CD4-positive, CD25-positive, alpha-beta regulatory T cell (primary cell): ENCODE results near the gene NRARP. TPM values are rescaled to one million over a fixed set of nuclear protein-coding genes. Genes with fewer than 3 reads are reported as not detected.
A peak's percentile ranks its signal among the peaks of the same experiment; 100 is the strongest.

ENCODE experiments used
- ATAC-seq, 2 donors: fragments of 150-1000 bp; cut with Tn5 transposase; one replicate each; pipeline ENCODE4 v1.10.0; 2021; ENCODE audit warnings: low read depth in 2 of 2, moderate number of reproducible peaks in 2 of 2, moderate library complexity in 1 of 2
- DNase-seq, 3 donors: peaks; one replicate each; pipeline versions ENCODE4 v3.0.0 to v3.0.0-alpha.2; 2012 to 2022; ENCODE audit warnings: mixed read lengths in 1 of 3
- H3K27ac ChIP-seq: one replicate; pipeline ENCODE4 v1.7.0; 2013; ENCODE audit warnings: mild to moderate bottlenecking, low read length; ENCODE audit not compliant: insufficient read depth, poor library complexity, severe bottlenecking
- H3K27me3 ChIP-seq: one replicate; pipeline ENCODE4 v1.7.0; 2013; ENCODE audit warnings: low read length; ENCODE audit not compliant: control insufficient read depth, insufficient read depth
- H3K36me3 ChIP-seq: one replicate; pipeline ENCODE4 v1.7.0; 2013; ENCODE audit warnings: mild to moderate bottlenecking, low read length, moderate library complexity; ENCODE audit not compliant: control insufficient read depth, insufficient read depth
- H3K4me1 ChIP-seq: 2 replicates; pipeline ENCODE4 v1.7.0; 2013; ENCODE audit warnings: mild to moderate bottlenecking, low read length; ENCODE audit not compliant: insufficient read depth, control insufficient read depth, poor library complexity, severe bottlenecking
- H3K4me3 ChIP-seq: one replicate; pipeline ENCODE4 v1.7.0; 2013; ENCODE audit warnings: low read depth, mild to moderate bottlenecking, low read length, moderate library complexity
- H3K9me3 ChIP-seq, 2 experiments: 1 replicate in 1 of 2; 2 replicates in 1 of 2; pipeline ENCODE4 v1.7.0; 2013; ENCODE audit warnings: low read length in 2 of 2, mild to moderate bottlenecking in 1 of 2, moderate library complexity in 1 of 2; ENCODE audit not compliant: control insufficient read depth in 2 of 2
- H3K27ac Mint-ChIP-seq, 3 donors: one replicate each; pipeline ENCODE4 v1.8.0; 2020 to 2022; ENCODE audit warnings: mild to moderate bottlenecking in 3 of 3, mixed read lengths in 3 of 3, moderate library complexity in 2 of 3
- H3K27me3 Mint-ChIP-seq: one replicate; pipeline ENCODE4 v1.8.0; 2022; ENCODE audit warnings: mild to moderate bottlenecking, mixed read lengths
- H3K36me3 Mint-ChIP-seq: one replicate; pipeline ENCODE4 v1.8.0; 2020; ENCODE audit warnings: mixed read lengths
- H3K4me1 Mint-ChIP-seq, 4 donors: one replicate each; pipeline ENCODE4 v1.8.0; 2020 to 2022; ENCODE audit warnings: mixed read lengths in 4 of 4, mild to moderate bottlenecking in 1 of 4
- H3K4me3 Mint-ChIP-seq, 4 donors: one replicate each; pipeline ENCODE4 v1.8.0; 2020 to 2022; ENCODE audit warnings: mild to moderate bottlenecking in 4 of 4, mixed read lengths in 4 of 4, moderate library complexity in 3 of 4
- H3K9me3 Mint-ChIP-seq, 7 donors: one replicate each; pipeline ENCODE4 v1.8.0; 2020 to 2022; ENCODE audit warnings: mixed read lengths in 7 of 7, mild to moderate bottlenecking in 3 of 7, moderate library complexity in 2 of 7
- polyA plus RNA-seq, 4 donors: library from polyadenylated mRNA; unstranded; fragments of 300-500 nt; fragmentation: Illumina TruSeq; gene quantifications; one replicate each; pipeline ENCODE4 v1.2.3, GENCODE V29; 2021
- total RNA-seq: library from RNA; stranded (reverse); gene quantifications from one replicate; pipeline ENCODE4 v1.2.3, GENCODE V29; 2022

Gene NRARP
- total and polyA plus RNA-seq, 5 donors from 2014 or later = 1.6 TPM; not detected in 4

DNA sequence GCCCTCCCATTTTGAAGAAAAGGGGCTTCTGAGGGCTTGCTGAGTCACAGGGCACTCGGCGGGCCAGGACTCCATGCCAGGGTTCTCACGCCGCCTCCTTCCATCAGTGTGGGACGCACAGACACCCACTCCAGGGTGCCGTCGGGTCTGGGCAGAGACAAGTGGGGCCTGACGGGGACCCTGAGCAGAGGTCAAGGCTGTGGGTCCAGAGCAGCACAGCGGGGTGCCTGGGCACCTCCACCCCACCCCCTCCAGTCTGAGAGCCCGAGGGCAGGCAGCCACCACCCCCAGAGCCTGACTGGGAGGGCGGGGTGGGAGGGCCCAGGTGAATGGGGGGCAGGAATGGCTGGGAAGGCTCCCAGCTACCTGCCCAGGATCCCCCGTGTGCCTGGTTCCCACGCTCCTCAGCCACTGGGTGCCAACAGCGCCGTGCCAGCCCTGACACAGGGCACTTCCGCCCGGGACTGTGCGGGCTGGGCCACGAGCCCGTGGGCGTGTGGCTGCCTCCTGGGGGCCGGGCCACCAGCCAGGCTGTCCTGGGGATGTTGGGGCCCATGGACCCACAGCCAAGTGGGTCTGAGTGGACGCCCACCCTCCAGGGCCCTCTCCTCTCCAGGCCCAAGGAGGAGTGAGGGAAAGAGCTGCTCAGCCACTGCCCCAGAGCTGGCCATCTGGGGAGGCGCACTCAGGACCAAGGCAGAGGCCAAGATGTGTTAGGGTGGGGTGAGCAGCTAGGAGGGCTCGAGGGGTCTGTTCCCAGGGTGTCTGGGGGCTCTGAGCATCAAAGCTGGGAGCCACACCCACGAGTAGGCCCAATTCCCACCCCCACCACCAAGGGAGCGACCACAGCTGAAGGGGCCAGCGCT is 10.1 kb upstream of the NRARP start:
- Mint-ChIP-seq H3K27me3 (no peaks in the 10 kb centered on the region), H3K9me3 (no peaks in the 10 kb centered on the region), H3K27ac (no peak overlapping the region), H3K4me1 (peaks cover 0 to 3% (median 0%) of the 10 kb centered on the region in 4 donors), H3K4me3 (no peak overlapping the region), H3K36me3 (no peaks in the 10 kb centered on the region)
- H3K4me1 ChIP-seq = peaks cover 23% of the 10 kb centered on the region
- ATAC-seq (no peak), DNase-seq (no peak)
- H3K36me3 ChIP-seq = no peaks in the 10 kb centered on the region
- H3K27me3 ChIP-seq = no peaks in the 10 kb centered on the region
- H3K27ac ChIP-seq = no peak overlapping the region
- H3K4me3 ChIP-seq = no peak overlapping the region
- H3K9me3 ChIP-seq = no peaks in the 10 kb centered on the region

DNA sequence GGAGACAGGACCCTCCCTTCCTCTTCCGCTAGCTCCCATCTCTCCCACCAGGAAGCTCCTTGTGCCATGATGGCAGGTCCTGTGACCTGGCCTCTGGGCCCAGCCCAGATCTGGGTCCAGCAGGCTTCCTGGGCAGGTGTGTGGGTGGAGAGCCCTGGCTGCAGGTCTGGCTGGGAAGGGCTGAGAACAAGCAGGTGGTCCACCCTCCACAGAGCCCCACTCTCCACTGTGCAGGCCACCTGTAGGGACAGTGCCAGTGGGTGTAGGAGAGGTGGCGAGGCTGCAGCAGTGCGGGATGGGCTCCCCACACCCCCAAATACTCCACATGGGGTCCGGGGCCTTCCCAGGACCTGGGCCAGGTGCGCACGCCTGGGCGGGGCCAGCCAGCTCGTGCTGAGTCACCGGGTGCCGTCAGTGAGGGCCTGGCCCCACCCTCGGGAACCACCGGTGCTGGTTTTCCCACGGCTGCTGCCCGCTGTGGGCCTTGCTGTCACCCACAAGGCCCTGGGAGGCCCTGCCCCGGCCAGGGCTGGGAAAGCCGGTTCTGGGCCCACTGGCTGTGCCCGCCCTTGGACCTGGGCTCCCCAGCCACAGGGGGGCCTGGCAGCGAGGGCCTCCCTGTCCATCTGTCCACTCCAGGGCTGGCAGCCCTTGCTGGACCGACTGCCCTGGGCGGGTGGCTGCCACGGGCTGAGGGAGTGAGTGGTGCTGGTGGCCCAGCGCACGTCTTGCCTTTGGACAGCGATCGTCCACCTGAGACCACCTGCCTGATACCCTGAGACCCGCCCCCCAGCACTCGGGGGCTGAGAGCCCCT is 9.3 kb upstream of the NRARP start:
- no peak for DNase-seq
- H3K27ac ChIP-seq = no peak overlapping the region
- no peaks in the 10 kb centered on the region for H3K36me3 Mint-ChIP-seq
- H3K4me3 Mint-ChIP-seq = no peak overlapping the region
- no peaks in the 10 kb centered on the region for H3K9me3 Mint-ChIP-seq
- peaks cover 0 to 6% (median 0%) of the 10 kb centered on the region in 4 donors for H3K4me1 Mint-ChIP-seq
- H3K27me3 ChIP-seq = no peaks in the 10 kb centered on the region
- no peaks in the 10 kb centered on the region for H3K9me3 ChIP-seq
- ATAC-seq = peak in 1 of 2 donors; percentile 59
- H3K27me3 Mint-ChIP-seq = no peaks in the 10 kb centered on the region
- no peaks in the 10 kb centered on the region for H3K36me3 ChIP-seq
- no peak overlapping the region for H3K27ac Mint-ChIP-seq
- H3K4me3 ChIP-seq = no peak overlapping the region
- H3K4me1 ChIP-seq = peaks cover 20% of the 10 kb centered on the region

DNA sequence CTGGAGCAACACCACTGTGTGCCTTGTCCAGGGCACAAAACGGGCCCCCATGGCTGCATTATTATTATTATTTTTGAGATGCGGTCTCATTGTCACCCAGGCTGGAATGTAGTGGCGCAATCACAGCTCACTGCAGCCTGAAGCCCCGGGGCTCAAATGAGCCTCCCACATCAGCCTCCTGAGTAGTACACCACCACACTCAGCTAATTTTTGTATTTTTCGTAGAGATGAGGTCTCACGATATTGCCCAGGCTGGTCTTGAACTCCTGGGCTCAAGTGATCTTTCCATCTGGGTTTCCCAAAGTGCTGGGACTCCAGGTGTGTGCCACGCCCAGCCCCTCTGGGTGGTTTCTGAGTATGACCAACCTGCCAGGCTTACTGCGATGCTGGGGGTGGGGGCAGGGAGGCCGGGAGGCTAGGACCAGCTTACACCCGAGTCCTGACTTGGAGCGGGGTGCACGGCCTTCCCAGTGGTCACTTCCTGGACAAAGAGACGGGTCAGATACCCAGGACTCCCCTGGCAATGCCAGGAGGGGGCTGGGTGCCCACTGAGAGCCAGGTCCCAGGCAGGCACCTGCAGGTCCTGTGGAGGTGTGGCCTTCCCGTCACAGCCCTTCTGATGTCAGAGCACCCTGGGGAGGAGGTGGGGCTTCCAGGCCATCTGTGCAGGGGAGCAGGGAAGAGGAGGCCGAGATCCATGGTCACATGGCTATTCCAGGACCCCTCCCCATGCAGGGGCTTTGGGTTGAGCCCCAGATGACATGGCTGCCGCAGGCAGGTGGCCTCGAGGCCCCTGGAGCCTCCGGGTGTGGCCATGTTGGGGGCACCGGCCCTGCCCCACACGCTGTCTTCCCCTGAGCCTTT is 8.3 kb upstream of the NRARP start:
- H3K27ac ChIP-seq = no peak overlapping the region
- peaks cover 22% of the 10 kb centered on the region for H3K4me1 ChIP-seq
- Mint-ChIP-seq H3K27ac (no peak overlapping the region), H3K27me3 (no peaks in the 10 kb centered on the region), H3K9me3 (no peaks in the 10 kb centered on the region), H3K36me3 (no peaks in the 10 kb centered on the region), H3K4me3 (no peak overlapping the region), H3K4me1 (peaks cover 0 to 9% (median 1%) of the 10 kb centered on the region in 4 donors)
- ATAC-seq = no peak
- no peak overlapping the region for H3K4me3 ChIP-seq
- no peak for DNase-seq
- no peaks in the 10 kb centered on the region for H3K27me3 ChIP-seq
- no peaks in the 10 kb centered on the region for H3K9me3 ChIP-seq
- H3K36me3 ChIP-seq = no peaks in the 10 kb centered on the region

DNA sequence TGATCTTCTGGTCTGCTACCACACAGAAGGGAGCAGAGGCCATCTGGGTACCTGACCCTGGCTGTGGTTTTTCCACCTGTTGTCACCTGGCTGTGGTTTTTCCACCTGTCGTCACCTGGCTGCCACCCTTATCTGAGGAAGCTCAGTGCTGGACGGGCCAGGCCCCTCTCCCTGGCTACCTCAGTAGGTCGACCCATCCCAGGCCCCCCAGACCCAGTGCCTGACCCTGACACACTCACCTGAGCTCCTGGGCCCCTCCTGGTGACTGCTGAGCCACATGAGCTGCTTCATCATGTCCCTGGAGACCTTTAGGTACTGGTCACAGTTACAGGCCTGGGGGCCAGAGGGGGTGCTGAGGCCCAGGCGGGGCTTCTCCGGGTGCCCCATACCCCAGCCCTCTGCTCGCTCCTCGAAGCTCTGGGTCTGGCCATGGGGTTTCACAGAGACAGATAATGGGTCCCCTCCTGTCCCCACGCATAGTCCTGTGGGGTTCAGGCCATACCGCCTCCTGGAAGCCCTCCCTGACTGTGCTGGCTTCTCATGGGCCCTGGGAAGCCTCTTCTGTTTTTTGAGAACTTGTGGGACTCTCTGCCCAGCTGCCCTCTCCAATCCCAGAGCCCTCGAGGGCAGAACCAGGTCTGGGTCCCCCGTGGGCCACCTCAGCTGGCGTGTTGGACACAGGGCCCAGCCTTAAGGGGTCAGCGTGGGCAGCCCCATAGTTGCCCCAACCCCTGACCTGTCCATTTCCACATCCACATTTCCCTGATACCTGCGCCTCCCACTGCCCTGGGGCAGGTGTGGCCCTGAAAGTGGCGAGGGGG is 7.5 kb upstream of the NRARP start:
- no peaks in the 10 kb centered on the region for H3K27me3 ChIP-seq
- peaks cover 28% of the 10 kb centered on the region for H3K4me1 ChIP-seq
- H3K27ac Mint-ChIP-seq = no peak overlapping the region
- H3K9me3 Mint-ChIP-seq = no peaks in the 10 kb centered on the region
- no peaks in the 10 kb centered on the region for H3K27me3 Mint-ChIP-seq
- peaks cover 0 to 16% (median 2%) of the 10 kb centered on the region in 4 donors for H3K4me1 Mint-ChIP-seq
- ATAC-seq (no peak), DNase-seq (no peak)
- H3K27ac ChIP-seq = no peak overlapping the region
- H3K4me3 ChIP-seq = no peak overlapping the region
- H3K9me3 ChIP-seq = no peaks in the 10 kb centered on the region
- no peak overlapping the region for H3K4me3 Mint-ChIP-seq
- H3K36me3 Mint-ChIP-seq = no peaks in the 10 kb centered on the region
- H3K36me3 ChIP-seq = no peaks in the 10 kb centered on the region

DNA sequence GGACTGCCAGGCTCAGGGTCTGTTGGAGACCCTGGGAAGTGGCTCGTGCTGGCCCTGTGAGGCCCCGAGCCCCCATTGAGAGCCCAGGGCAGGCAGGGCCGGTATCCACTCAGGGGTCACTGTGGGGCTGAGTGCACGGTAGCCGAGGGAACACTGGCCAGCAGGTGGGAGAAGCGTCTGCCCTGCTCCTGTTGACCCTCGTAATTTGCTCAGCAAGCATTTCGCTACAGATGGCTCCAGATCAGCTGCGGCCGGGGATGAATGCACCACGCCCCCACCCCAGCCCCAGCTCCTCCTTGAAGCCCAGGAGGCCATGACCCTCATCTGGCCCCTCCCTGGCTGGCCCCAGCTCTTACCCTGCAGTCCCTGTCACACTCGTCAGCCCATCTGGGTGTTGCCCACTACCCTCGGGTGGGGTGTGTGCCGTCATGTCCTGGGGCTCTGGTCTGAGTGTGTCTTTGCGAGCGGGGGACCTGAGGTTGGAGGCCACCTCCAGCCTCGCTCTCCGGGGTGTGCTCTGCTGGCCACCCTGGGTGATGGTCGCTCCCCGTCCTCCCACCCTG is 6.1 kb upstream of the NRARP start:
- no peaks in the 10 kb centered on the region for H3K27me3 Mint-ChIP-seq
- H3K36me3 ChIP-seq = no peaks in the 10 kb centered on the region
- H3K4me3 Mint-ChIP-seq = no peak overlapping the region
- H3K4me1 ChIP-seq = peaks cover 33% of the 10 kb centered on the region
- no peak overlapping the region for H3K4me3 ChIP-seq
- H3K27ac Mint-ChIP-seq = no peak overlapping the region
- ATAC-seq (no peak), DNase-seq (no peak)
- H3K9me3 ChIP-seq = no peaks in the 10 kb centered on the region
- no peaks in the 10 kb centered on the region for H3K36me3 Mint-ChIP-seq
- no peaks in the 10 kb centered on the region for H3K27me3 ChIP-seq
- H3K4me1 Mint-ChIP-seq = peaks cover 0 to 21% (median 2%) of the 10 kb centered on the region in 4 donors
- H3K27ac ChIP-seq = no peak overlapping the region
- H3K9me3 Mint-ChIP-seq = no peaks in the 10 kb centered on the region

DNA sequence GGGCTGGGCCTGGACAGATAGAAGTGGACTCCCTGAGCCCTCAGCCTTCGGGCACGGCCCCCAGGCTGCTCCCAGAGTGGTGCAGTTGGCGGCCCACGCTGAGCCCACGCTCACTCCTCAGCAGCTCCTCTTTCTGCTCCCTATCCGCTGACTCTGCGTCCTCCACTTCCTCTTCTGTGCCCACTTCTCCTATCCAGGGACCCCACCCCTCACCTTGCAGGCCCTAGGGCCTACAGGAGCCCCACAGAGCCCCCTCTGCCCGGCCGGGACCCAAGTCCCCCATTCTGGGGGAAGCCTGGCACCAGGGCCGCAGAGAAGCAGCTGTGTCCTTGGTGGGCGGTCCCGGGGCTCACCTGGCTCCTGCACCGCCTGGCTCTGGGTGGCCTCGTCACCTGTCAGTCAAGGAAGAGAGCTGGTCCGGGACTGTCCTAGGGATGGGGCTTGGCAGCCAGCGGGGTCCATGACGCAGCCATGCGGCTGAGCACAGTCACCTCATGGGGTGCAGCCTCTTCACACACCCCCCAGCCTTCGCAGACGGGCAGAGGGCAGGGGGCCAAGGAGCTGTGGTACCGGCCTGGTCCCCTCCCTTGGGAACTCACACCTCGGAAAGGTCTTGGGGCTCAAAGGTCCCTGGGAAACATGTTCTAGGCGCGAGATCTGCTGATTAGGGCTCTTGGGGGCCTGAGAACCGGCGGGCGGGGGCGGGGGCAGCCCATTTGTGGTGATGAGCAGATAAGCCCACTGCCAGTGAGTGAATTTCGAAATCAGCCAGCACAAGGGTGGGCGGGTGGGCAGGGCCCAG is 5.4 kb upstream of the NRARP start:
- ATAC-seq (no peak), DNase-seq (no peak)
- Histone ChIP-seq H3K27me3 (no peaks in the 10 kb centered on the region), H3K9me3 (no peaks in the 10 kb centered on the region), H3K4me1 (peaks cover 38% of the 10 kb centered on the region), H3K4me3 (no peak overlapping the region), H3K27ac (no peak overlapping the region), H3K36me3 (no peaks in the 10 kb centered on the region)
- Mint-ChIP-seq H3K36me3 (no peaks in the 10 kb centered on the region), H3K27ac (no peak overlapping the region), H3K9me3 (no peaks in the 10 kb centered on the region), H3K27me3 (no peaks in the 10 kb centered on the region), H3K4me3 (peak overlapping the region in 1 of 4 donors; percentile 11), H3K4me1 (peaks cover 0 to 21% (median 2%) of the 10 kb centered on the region in 4 donors)
